ENCODE measurements around the gene EAF1.
"Not testable (repeated sequence)": the region's sequence is repeated elsewhere in the genome, so short reads cannot be mapped to it uniquely, and the experiment has no call there.

EAF1 gene

GRCh38 chr3:15451216-15452113, 24.1 kb downstream of the EAF1 start:
- no peak for DNase-seq

- no peak for DNase-seq
Measured at GRCh38 chr3:15452156-15452555, 24.8 kb downstream of the EAF1 start.

GRCh38 chr3:15452961-15453360, 25.6 kb downstream of the EAF1 start:
- DNase-seq, result no peak

GRCh38 chr3:15453501-15453900, 26.1 kb downstream of the EAF1 start:
- DNase-seq, result no peak

GRCh38 chr3:15453991-15454625, 26.7 kb downstream of the EAF1 start:
- no peak for DNase-seq

- no peak for DNase-seq
Measured at GRCh38 chr3:15454965-15455364, 27.6 kb downstream of the EAF1 start.

- no peak for DNase-seq
Measured at GRCh38 chr3:15455756-15456155, 28.4 kb downstream of the EAF1 start.

- DNase-seq, result no peak
Measured at GRCh38 chr3:15456321-15456720, 28.9 kb downstream of the EAF1 start.

- DNase-seq, result not testable (repeated sequence)
Measured at GRCh38 chr3:15456915-15457314, 29.5 kb downstream of the EAF1 start.

- DNase-seq, result no peak
Measured at GRCh38 chr3:15458212-15458780, 30.9 kb downstream of the EAF1 start.

- DNase-seq, result no peak
Measured at GRCh38 chr3:15460891-15461531, 33.6 kb downstream of the EAF1 start.

GRCh38 chr3:15462451-15462850, 35.1 kb downstream of the EAF1 start:
- DNase-seq, result no peak

- no peak for DNase-seq
Measured at GRCh38 chr3:15465876-15466585, 38.6 kb downstream of the EAF1 start.

- no peak for DNase-seq
Measured at GRCh38 chr3:15467227-15468181, 40.1 kb downstream of the EAF1 start.

- DNase-seq, result no peak
Measured at GRCh38 chr3:15470261-15470660, 42.9 kb downstream of the EAF1 start.

GRCh38 chr3:15470849-15471248, 43.5 kb downstream of the EAF1 start:
- no peak for DNase-seq

- DNase-seq, result no peak
Measured at GRCh38 chr3:15471861-15472260, 44.5 kb downstream of the EAF1 start.

GRCh38 chr3:15475161-15475560, 47.8 kb downstream of the EAF1 start:
- no peak for DNase-seq

- no peak for DNase-seq
Measured at GRCh38 chr3:15476378-15476777, 49.0 kb downstream of the EAF1 start.
